Spleen (tissue), 13 donors: ENCODE measurements around the gene CPLANE1. TPM values are rescaled to one million over a fixed set of nuclear protein-coding genes. Genes with fewer than 3 reads are reported as not detected.
"Not testable (repeated sequence)": the region's sequence is repeated elsewhere in the genome, so short reads cannot be mapped to it uniquely, and the experiment has no call there.

Experiments
- DNase-seq: peaks from one replicate; pipeline ENCODE4 v3.0.0-alpha.2; 2020
- H3K27ac ChIP-seq, 8 donors: fragments of 200-600 bp; sonication (generic) in 7 of 8; 1 replicate in 4 of 8; 2 replicates in 4 of 8; pipeline versions ENCODE4 v1.5.0 to v1.8.0; 2016 to 2021; ENCODE audit warnings: inconsistent platforms in 4 of 8, mild to moderate bottlenecking in 4 of 8, moderate library complexity in 1 of 8
- H3K27me3 ChIP-seq, 7 donors: fragments of 200-600 bp; sonication (generic) in 6 of 7; replicated peaks in 1 of 7; 1 replicate in 4 of 7; 2 replicates in 3 of 7; pipeline versions ENCODE4 v1.5.0 to v1.8.0; 2016 to 2021; ENCODE audit warnings: inconsistent platforms in 3 of 7, mild to moderate bottlenecking in 1 of 7
- H3K36me3 ChIP-seq, 6 donors: fragments of 200-600 bp; sonication (generic) in 5 of 6; 1 replicate in 4 of 6; 2 replicates in 2 of 6; pipeline versions ENCODE4 v1.5.0 to v1.8.0; 2016 to 2021; ENCODE audit warnings: inconsistent platforms in 2 of 6
- H3K4me1 ChIP-seq, 6 donors: fragments of 200-600 bp; sonication (generic) in 5 of 6; 1 replicate in 3 of 6; 2 replicates in 3 of 6; pipeline versions ENCODE4 v1.5.0 to v1.8.0; 2016 to 2021; ENCODE audit warnings: inconsistent platforms in 3 of 6
- H3K4me3 ChIP-seq, 8 donors: fragments of 200-600 bp; sonication (generic) in 7 of 8; 1 replicate in 4 of 8; 2 replicates in 4 of 8; pipeline versions ENCODE4 v1.5.0 to v1.8.0; 2016 to 2021; ENCODE audit warnings: inconsistent platforms in 4 of 8, mild to moderate bottlenecking in 4 of 8, moderate library complexity in 2 of 8
- H3K9me3 ChIP-seq, 8 donors: fragments of 200-600 bp; sonication (generic) in 7 of 8; 1 replicate in 4 of 8; 2 replicates in 4 of 8; pipeline versions ENCODE4 v1.5.0 to v1.8.0; 2016 to 2021; ENCODE audit warnings: inconsistent platforms in 4 of 8
- POLR2A ChIP-seq, 3 donors: fragments of 450-650 bp; IDR thresholded peaks; one replicate each; pipeline ENCODE4 v1.5.1; 2017; ENCODE audit warnings: antibody characterized with exemption in 3 of 3, mild to moderate bottlenecking in 1 of 3
- POLR2AphosphoS5 ChIP-seq, 3 donors: sonication (generic); formaldehyde crosslinking; IDR thresholded peaks; one replicate each; pipeline ENCODE4 v1.5.1; 2017; ENCODE audit warnings: antibody characterized with exemption in 3 of 3
- WGBS, 5 donors: extraction: QIAGEN DNeasy Blood & Tissue Kit in 3 of 5; methylation state at CpG; one replicate each; pipeline versions ENCODE4 v1.1.5 to v1.1.7; 2013 to 2018; 5-methylcytosine and 5-hydroxymethylcytosine counted together
- intact Hi-C: fragments of 100-400 bp; cut with DNase I; formaldehyde crosslinking; loops from one replicate; pipeline ENCODE4 v1.15.0; 2023; ENCODE audit warnings: low total_unique reads
- long read RNA-seq, 2 donors: transcript quantifications; one replicate each; lab custom pipeline, GENCODE V29; 2026
- polyA plus RNA-seq, 3 donors: library from polyadenylated mRNA; stranded (reverse); fragments of 200-250 nt; gene quantifications; one replicate each; pipeline ENCODE4 v1.2.1, GENCODE V29; 2013
- total RNA-seq, 7 donors: library from RNA; depleted of rRNA in 3 of 7; stranded (reverse); fragments of >200 nt in 3 of 7; fragmentation: NEBNext Ultra II Directional in 4 of 7; extraction: Animal tissue kit (Norgen Biotek cat#: 25700) in 4 of 7; gene quantifications; one replicate each; pipeline versions ENCODE4 v1.1.0 to v1.2.1, GENCODE V29; 2016 to 2021
- TF ChIP-seq, protein P1 (sequence below), 11 experiments: fragments of 200-600 bp in 7 of 11; fragments of 450-650 bp in 4 of 11; sonication (generic) in 4 of 11; IDR thresholded peaks in 8 of 11; conservative IDR thresholded peaks in 3 of 11; 1 replicate in 7 of 11; 2 replicates in 4 of 11; pipeline versions ENCODE4 v1.4.0 to v1.8.0; 2016 to 2021; ENCODE audit warnings: antibody characterized with exemption in 11 of 11, inconsistent platforms in 4 of 11, mild to moderate bottlenecking in 1 of 11
- donor health status: healthy with polysubstance abuse.
- donor health status: DM: no; HTN: no; CAD: no; lungs with moderate emphysema.
- donor health status: DM: no; HTN: no; CAD: no.
- donor health status: Bipolar disorder and iron deficiency.
- donor health status: healthy.
- donor health status: DM: no; HTN: no; CAD: no.
- donor health status: DM: yes; HTN: yes; CAD: no.

The CPLANE1 gene
- total RNA-seq, result 10 to 100 TPM; 13.9 to 31.7 (median 22.6) TPM
- polyA plus RNA-seq, result 1 to 10 TPM; 1.2 to 2.0 (median 1.6) TPM
- long read RNA-seq, donor 1, result 0 reads
- long read RNA-seq, donor 2, result 0 reads

DNA sequence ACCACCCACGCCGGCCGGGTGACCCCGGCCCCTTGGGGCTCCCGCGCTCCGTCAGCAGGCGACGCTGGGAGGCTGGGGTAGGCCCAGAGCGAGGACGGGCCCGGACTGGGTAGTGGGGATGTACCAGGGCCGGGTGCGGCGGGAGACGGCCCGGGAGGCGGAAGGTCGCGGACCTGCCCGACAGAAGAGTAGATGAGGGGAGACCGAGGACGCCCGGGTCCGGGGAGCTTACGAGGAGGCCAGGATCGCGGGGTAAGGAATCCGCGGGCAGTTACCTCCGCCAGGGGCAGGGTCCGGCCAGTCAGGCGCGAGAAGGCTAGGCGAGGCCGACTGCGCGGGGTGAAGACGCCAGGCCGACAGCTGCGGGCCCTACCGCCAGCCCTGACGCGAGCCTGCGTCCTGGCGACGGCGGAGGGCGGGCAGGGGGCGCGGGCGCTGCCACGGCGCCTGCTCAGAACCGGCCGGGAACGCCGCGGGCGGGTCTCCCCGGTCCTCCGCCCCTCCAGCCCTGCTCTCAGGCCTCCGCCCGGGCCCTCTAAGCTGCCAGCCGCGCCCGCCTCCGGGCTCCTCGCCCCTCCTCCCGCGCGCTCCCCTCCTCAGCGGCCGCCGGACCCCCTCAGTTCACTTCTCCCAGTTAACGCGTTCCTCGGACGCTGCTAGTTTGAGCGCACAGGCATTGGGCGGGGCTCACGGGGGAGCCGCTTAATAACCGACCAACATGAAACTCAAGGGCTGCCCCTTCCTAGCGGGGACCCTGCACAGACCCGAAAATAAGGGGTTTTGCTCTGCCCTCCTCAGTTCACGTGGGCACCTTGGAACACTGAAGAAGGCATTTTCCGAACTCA is at the start of gene CPLANE1:
TSS of gene CPLANE1 (minus strand) at position 407 of the 845 bp plus-strand sequence. CDS start 1,678 bp downstream, outside the sequence.
- intact Hi-C loops, result no loop called here
- peak within 1 kb of the TSS; percentile 59 to 92 (median 69) for H3K4me3 ChIP-seq
- peak; percentile 93 for DNase-seq
- no peaks in the 10 kb centered on the region for H3K27me3 ChIP-seq
- TF ChIP-seq POLR2AphosphoS5 (IDR thresholded peaks at IDR 0.05) (peak; percentile 79 to 88 (median 86)), POLR2A (IDR thresholded peaks at IDR 0.05) (peak in 1 of 3 donors; percentile 40)
- TF ChIP-seq, protein P1, sequence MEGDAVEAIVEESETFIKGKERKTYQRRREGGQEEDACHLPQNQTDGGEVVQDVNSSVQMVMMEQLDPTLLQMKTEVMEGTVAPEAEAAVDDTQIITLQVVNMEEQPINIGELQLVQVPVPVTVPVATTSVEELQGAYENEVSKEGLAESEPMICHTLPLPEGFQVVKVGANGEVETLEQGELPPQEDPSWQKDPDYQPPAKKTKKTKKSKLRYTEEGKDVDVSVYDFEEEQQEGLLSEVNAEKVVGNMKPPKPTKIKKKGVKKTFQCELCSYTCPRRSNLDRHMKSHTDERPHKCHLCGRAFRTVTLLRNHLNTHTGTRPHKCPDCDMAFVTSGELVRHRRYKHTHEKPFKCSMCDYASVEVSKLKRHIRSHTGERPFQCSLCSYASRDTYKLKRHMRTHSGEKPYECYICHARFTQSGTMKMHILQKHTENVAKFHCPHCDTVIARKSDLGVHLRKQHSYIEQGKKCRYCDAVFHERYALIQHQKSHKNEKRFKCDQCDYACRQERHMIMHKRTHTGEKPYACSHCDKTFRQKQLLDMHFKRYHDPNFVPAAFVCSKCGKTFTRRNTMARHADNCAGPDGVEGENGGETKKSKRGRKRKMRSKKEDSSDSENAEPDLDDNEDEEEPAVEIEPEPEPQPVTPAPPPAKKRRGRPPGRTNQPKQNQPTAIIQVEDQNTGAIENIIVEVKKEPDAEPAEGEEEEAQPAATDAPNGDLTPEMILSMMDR (IDR thresholded peaks at IDR 0.05 in 8 of 11, conservative IDR thresholded peaks at IDR 0.05 in 3 of 11), result peak in 3 of 11 experiments; percentile 5 to 19 (median 9)
- H3K36me3 ChIP-seq, result no peaks in the 10 kb centered on the region
- 1% methylated on average over 50 to 88 of the region's 88 CpGs for WGBS, 5 donors
- H3K4me1 ChIP-seq, result peaks cover 8 to 43% (median 27%) of the 10 kb centered on the region in 6 donors
- H3K9me3 ChIP-seq, result peaks cover 0 to 8% (median 5%) of the 10 kb centered on the region in 8 donors
- H3K27ac ChIP-seq, result peak within 1 kb of the TSS; percentile 77 to 93 (median 85)

- intact Hi-C loops, H3K27me3 ChIP-seq, H3K27ac ChIP-seq, H3K9me3 ChIP-seq, H3K4me3 ChIP-seq, H3K4me1 ChIP-seq, DNase-seq: not testable (repeated sequence)
- peaks cover 6 to 96% (median 73%) of the 10 kb centered on the region in 6 donors for H3K36me3 ChIP-seq
- WGBS, 5 donors, result 94 to 100% (median 95%) methylated on average over 6 to 7 of the region's 7 CpGs
Observed at GRCh38 chr5:37296313-37296712, 47.1 kb upstream of the CPLANE1 start.

DNA sequence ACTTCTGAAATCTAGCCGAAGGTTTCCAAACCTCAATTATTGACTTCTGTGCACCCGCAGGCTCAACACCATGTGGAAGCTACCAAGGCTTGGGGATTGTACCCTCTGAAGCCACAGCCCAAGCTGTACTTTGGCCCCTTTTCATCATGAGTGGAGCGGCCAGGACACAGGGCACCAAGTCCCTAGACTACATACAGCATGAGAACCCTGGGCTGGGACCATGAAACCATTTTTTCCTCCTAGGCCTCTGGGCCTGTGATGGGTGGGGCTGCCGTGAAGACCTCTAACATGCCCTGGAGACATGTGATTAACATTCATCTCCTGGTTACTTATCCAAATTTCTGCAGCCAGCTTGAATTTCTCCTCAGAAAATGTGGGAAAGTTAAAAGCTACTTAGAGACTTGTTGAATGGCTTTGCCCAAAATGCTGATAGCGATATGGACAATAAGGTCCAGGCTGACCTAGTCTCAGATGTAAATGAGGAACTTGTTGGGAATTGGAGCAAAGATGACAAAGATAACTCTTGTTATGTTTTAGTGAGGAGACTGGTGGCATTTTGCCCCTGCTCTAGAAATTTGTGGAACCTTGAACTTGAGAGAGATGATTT is 34.1 kb upstream of the CPLANE1 start:
- H3K4me3 ChIP-seq, result no peak overlapping the region
- no peak overlapping the region for H3K27ac ChIP-seq
- peaks cover 0 to 61% (median 38%) of the 10 kb centered on the region in 8 donors for H3K9me3 ChIP-seq
- WGBS, 5 donors, result 91 to 98% (median 97%) methylated on average over 5 of the region's 5 CpGs
- TF ChIP-seq, protein P1 (IDR thresholded peaks at IDR 0.05 in 8 of 11, conservative IDR thresholded peaks at IDR 0.05 in 3 of 11), result no peak
- no peaks in the 10 kb centered on the region for H3K36me3 ChIP-seq
- no peaks in the 10 kb centered on the region for H3K27me3 ChIP-seq
- H3K4me1 ChIP-seq, result no peaks in the 10 kb centered on the region
- DNase-seq, result no peak
- intact Hi-C loops, result no loop called here

DNA sequence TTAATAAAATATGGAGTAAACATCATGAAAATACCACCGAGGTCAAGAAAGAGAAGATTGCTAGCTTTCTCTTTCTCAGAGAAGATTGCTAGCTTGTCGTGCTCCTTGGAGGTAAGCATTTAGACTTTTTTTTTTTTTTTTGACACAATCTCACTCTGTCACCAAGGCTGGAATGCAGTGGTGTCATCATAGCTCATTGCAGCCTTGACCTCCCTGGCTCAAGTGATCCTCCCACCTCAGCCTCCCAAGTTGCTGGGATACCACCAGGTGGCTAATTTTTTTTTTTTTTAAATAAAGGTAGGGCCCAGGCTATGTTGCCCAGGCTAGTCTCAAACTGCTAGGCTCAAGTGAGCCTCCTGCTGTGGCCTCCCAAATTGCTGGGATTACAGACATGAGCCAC is 26.3 kb upstream of the CPLANE1 start:
- WGBS, 5 donors, result 85 to 95% (median 91%) methylated on average over 2 of the region's 2 CpGs
- intact Hi-C loops, result no loop called here
- H3K4me3 ChIP-seq, result no peak overlapping the region

More for the DNA sequence above, 26.3 kb upstream of the CPLANE1 start:
- H3K4me1 ChIP-seq, result no peaks in the 10 kb centered on the region
- no peaks in the 10 kb centered on the region for H3K27me3 ChIP-seq
- no peaks in the 10 kb centered on the region for H3K36me3 ChIP-seq
- DNase-seq, result no peak
- peaks cover 0 to 25% (median 20%) of the 10 kb centered on the region in 8 donors for H3K9me3 ChIP-seq
- TF ChIP-seq, protein P1 (IDR thresholded peaks at IDR 0.05 in 8 of 11, conservative IDR thresholded peaks at IDR 0.05 in 3 of 11), result no peak
- TF ChIP-seq POLR2A (IDR thresholded peaks at IDR 0.05) (no peak), POLR2AphosphoS5 (IDR thresholded peaks at IDR 0.05) (no peak)
- no peak overlapping the region for H3K27ac ChIP-seq
